ENCODE data around the gene RRAS.

RRAS gene

GRCh38 chr19:49655570-49656455 is 15.9 kb upstream of the RRAS start:
- Histone ChIP-seq H3K4me3 (ENCODE audit: severe bottlenecking) (no peak overlapping the region), H3K9me3 (ENCODE audit: severe bottlenecking) (no peaks in the 10 kb centered on the region), H3K27ac (ENCODE audit: poor library complexity, severe bottlenecking) (no peak overlapping the region), H3K36me3 (ENCODE audit: low read depth) (peaks cover 75% of the 10 kb centered on the region), H3K27me3 (ENCODE audit: insufficient read depth, poor library complexity, severe bottlenecking) (no peaks in the 10 kb centered on the region), H3K4me1 (ENCODE audit: insufficient read depth, poor library complexity, severe bottlenecking) (no peaks in the 10 kb centered on the region)
- TF ChIP-seq, protein P1, sequence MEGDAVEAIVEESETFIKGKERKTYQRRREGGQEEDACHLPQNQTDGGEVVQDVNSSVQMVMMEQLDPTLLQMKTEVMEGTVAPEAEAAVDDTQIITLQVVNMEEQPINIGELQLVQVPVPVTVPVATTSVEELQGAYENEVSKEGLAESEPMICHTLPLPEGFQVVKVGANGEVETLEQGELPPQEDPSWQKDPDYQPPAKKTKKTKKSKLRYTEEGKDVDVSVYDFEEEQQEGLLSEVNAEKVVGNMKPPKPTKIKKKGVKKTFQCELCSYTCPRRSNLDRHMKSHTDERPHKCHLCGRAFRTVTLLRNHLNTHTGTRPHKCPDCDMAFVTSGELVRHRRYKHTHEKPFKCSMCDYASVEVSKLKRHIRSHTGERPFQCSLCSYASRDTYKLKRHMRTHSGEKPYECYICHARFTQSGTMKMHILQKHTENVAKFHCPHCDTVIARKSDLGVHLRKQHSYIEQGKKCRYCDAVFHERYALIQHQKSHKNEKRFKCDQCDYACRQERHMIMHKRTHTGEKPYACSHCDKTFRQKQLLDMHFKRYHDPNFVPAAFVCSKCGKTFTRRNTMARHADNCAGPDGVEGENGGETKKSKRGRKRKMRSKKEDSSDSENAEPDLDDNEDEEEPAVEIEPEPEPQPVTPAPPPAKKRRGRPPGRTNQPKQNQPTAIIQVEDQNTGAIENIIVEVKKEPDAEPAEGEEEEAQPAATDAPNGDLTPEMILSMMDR (IDR thresholded peaks at IDR 0.05; ENCODE audit: poor library complexity, severe bottlenecking) = no peak
- ATAC-seq (ENCODE audit: low read depth) (no peak), DNase-seq (ENCODE audit: low spot score) (no peak)

GRCh38 chr19:49654581-49654980 is 14.6 kb upstream of the RRAS start:
- TF ChIP-seq, protein P1 (IDR thresholded peaks at IDR 0.05; ENCODE audit: poor library complexity, severe bottlenecking) = no peak
- no peaks in the 10 kb centered on the region for H3K9me3 ChIP-seq (ENCODE audit: severe bottlenecking)
- H3K4me3 ChIP-seq (ENCODE audit: severe bottlenecking) = no peak overlapping the region
- no peaks in the 10 kb centered on the region for H3K27me3 ChIP-seq (ENCODE audit: insufficient read depth, poor library complexity, severe bottlenecking)
- ATAC-seq (ENCODE audit: low read depth) (no peak), DNase-seq (ENCODE audit: low spot score) (no peak)
- peaks cover 71% of the 10 kb centered on the region for H3K36me3 ChIP-seq (ENCODE audit: low read depth)
- H3K4me1 ChIP-seq (ENCODE audit: insufficient read depth, poor library complexity, severe bottlenecking) = no peaks in the 10 kb centered on the region
- H3K27ac ChIP-seq (ENCODE audit: poor library complexity, severe bottlenecking) = no peak overlapping the region

DNA sequence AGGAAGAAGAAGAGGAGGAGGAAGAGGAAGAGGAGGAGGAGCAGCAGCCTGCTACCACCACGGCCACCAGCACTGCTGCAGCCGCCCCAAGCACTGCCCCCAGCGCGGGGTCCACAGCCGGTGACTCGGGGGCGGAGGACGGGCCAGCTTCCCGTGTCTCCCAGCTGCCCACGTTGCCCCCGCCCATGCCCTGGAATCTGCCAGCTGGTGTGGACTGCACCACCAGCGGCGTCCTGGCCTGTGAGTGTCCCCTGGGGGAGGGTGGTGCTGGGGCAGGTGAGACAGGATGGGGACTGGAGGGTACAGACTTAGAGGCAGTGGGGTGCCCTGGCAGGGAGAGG is 13.5 kb upstream of the RRAS start:
- peak; percentile 63 for DNase-seq (ENCODE audit: low spot score)
- TF ChIP-seq, protein P1 (IDR thresholded peaks at IDR 0.05; ENCODE audit: poor library complexity, severe bottlenecking) = no peak
- no peak for ATAC-seq (ENCODE audit: low read depth)
- Histone ChIP-seq H3K4me3 (ENCODE audit: severe bottlenecking) (no peak overlapping the region), H3K36me3 (ENCODE audit: low read depth) (peaks cover 68% of the 10 kb centered on the region), H3K27me3 (ENCODE audit: insufficient read depth, poor library complexity, severe bottlenecking) (no peaks in the 10 kb centered on the region), H3K27ac (ENCODE audit: poor library complexity, severe bottlenecking) (no peak overlapping the region), H3K4me1 (ENCODE audit: insufficient read depth, poor library complexity, severe bottlenecking) (no peaks in the 10 kb centered on the region), H3K9me3 (ENCODE audit: severe bottlenecking) (no peaks in the 10 kb centered on the region)

GRCh38 chr19:49652551-49653465 is 12.9 kb upstream of the RRAS start:
- Histone ChIP-seq H3K36me3 (ENCODE audit: low read depth) (peaks cover 68% of the 10 kb centered on the region), H3K27ac (ENCODE audit: poor library complexity, severe bottlenecking) (no peak overlapping the region), H3K4me3 (ENCODE audit: severe bottlenecking) (no peak overlapping the region), H3K27me3 (ENCODE audit: insufficient read depth, poor library complexity, severe bottlenecking) (no peaks in the 10 kb centered on the region), H3K9me3 (ENCODE audit: severe bottlenecking) (no peaks in the 10 kb centered on the region), H3K4me1 (ENCODE audit: insufficient read depth, poor library complexity, severe bottlenecking) (no peaks in the 10 kb centered on the region)
- peak; percentile 66 for DNase-seq (ENCODE audit: low spot score)
- TF ChIP-seq, protein P1 (IDR thresholded peaks at IDR 0.05; ENCODE audit: poor library complexity, severe bottlenecking) = no peak
- ATAC-seq (ENCODE audit: low read depth) = no peak
